RWPE2 (cell line): ENCODE results near the gene MAPT.

Source experiments
- ATAC-seq: fragments of 200-7000 bp; cut with Tn5 transposase; 3 replicates; pipeline ENCODE4 v1.9.1; 2021; ENCODE audit warnings: low read depth
- DNase-seq: peaks from one replicate; pipeline ENCODE4 v3.0.0-alpha.2; 2020; ENCODE audit warnings: low spot score
- H3K27ac ChIP-seq: fragments of 450-650 bp; 2 replicates; pipeline ENCODE4 v1.5.1; 2017; ENCODE audit warnings: mild to moderate bottlenecking; ENCODE audit not compliant: poor library complexity, severe bottlenecking
- H3K27me3 ChIP-seq: fragments of 250-450 bp; sonication (Bioruptor Pico); 2 replicates; pipeline ENCODE4 v1.5.1; 2021; ENCODE audit warnings: mild to moderate bottlenecking, moderate library complexity; ENCODE audit not compliant: insufficient read depth, poor library complexity, severe bottlenecking
- H3K36me3 ChIP-seq: fragments of 250-450 bp; sonication (Bioruptor Pico); 2 replicates; pipeline ENCODE4 v1.5.1; 2020; ENCODE audit warnings: low read depth, mild to moderate bottlenecking, moderate library complexity
- H3K4me1 ChIP-seq: fragments of 250-450 bp; sonication (Bioruptor Pico); 2 replicates; pipeline ENCODE4 v1.5.1; 2021; ENCODE audit warnings: mild to moderate bottlenecking, moderate library complexity; ENCODE audit not compliant: insufficient read depth, poor library complexity, severe bottlenecking
- H3K4me3 ChIP-seq: fragments of 250-450 bp; sonication (Bioruptor Pico); 2 replicates; pipeline ENCODE4 v1.5.1; 2021; ENCODE audit warnings: mild to moderate bottlenecking, moderate library complexity; ENCODE audit not compliant: severe bottlenecking
- H3K9me3 ChIP-seq: fragments of 250-450 bp; sonication (Bioruptor Pico); 2 replicates; pipeline ENCODE4 v1.5.1; 2021; ENCODE audit warnings: mild to moderate bottlenecking, moderate library complexity; ENCODE audit not compliant: severe bottlenecking
- CTCF ChIP-seq: fragments of 450-650 bp; IDR thresholded peaks from one replicate; pipeline ENCODE4 v1.5.1; 2017; ENCODE audit warnings: mild to moderate bottlenecking, moderate library complexity; ENCODE audit not compliant: poor library complexity, severe bottlenecking

MAPT gene

GRCh38 chr17:45849536-45849990, 44.8 kb upstream of the MAPT start:
- Histone ChIP-seq H3K4me3 (no peak overlapping the region), H3K36me3 (no peaks in the 10 kb centered on the region), H3K4me1 (no peaks in the 10 kb centered on the region), H3K9me3 (no peaks in the 10 kb centered on the region), H3K27me3 (no peaks in the 10 kb centered on the region), H3K27ac (no peak overlapping the region)
- DNase-seq = peak; percentile 27
- TF ChIP-seq CTCF = no peak
- ATAC-seq = no peak

- Histone ChIP-seq H3K4me3 (no peak overlapping the region), H3K36me3 (no peaks in the 10 kb centered on the region), H3K27ac (no peak overlapping the region), H3K27me3 (no peaks in the 10 kb centered on the region), H3K9me3 (no peaks in the 10 kb centered on the region), H3K4me1 (no peaks in the 10 kb centered on the region)
- ATAC-seq (no peak), DNase-seq (peak; percentile 45)
- no peak for TF ChIP-seq CTCF
These were observed 44.3 kb upstream of the MAPT start for GRCh38 chr17:45850011-45850410.

- H3K27me3 ChIP-seq = no peaks in the 10 kb centered on the region
- TF ChIP-seq CTCF = no peak
- H3K4me3 ChIP-seq = no peak overlapping the region
- ATAC-seq (no peak), DNase-seq (no peak)
- H3K27ac ChIP-seq = no peak overlapping the region
- H3K36me3 ChIP-seq = no peaks in the 10 kb centered on the region
- no peaks in the 10 kb centered on the region for H3K9me3 ChIP-seq
- no peaks in the 10 kb centered on the region for H3K4me1 ChIP-seq
These were observed 43.9 kb upstream of the MAPT start for GRCh38 chr17:45850468-45850867.

- TF ChIP-seq CTCF = no peak
- H3K9me3 ChIP-seq = no peaks in the 10 kb centered on the region
- no peaks in the 10 kb centered on the region for H3K4me1 ChIP-seq
- peak; percentile 29 for DNase-seq
- ATAC-seq = no peak
- H3K36me3 ChIP-seq = no peaks in the 10 kb centered on the region
- no peak overlapping the region for H3K27ac ChIP-seq
- no peak overlapping the region for H3K4me3 ChIP-seq
- H3K27me3 ChIP-seq = no peaks in the 10 kb centered on the region
These were observed 43.3 kb upstream of the MAPT start for GRCh38 chr17:45851022-45851421.

- H3K4me1 ChIP-seq = no peaks in the 10 kb centered on the region
- H3K27me3 ChIP-seq = no peaks in the 10 kb centered on the region
- no peak overlapping the region for H3K27ac ChIP-seq
- H3K4me3 ChIP-seq = no peak overlapping the region
- no peak for TF ChIP-seq CTCF
- H3K9me3 ChIP-seq = no peaks in the 10 kb centered on the region
- no peaks in the 10 kb centered on the region for H3K36me3 ChIP-seq
- ATAC-seq (no peak), DNase-seq (peak; percentile 54)
These were observed 42.9 kb upstream of the MAPT start for GRCh38 chr17:45851464-45851863.
